T-helper 17 cell (primary cell): ENCODE data around the gene STARD10. TPM values are rescaled to one million over a fixed set of nuclear protein-coding genes. Genes with fewer than 3 reads are reported as not detected.
"Not testable (repeated sequence)": the region's sequence is repeated elsewhere in the genome, so short reads cannot be mapped to it uniquely, and the experiment has no call there.

ENCODE experiments used
- ATAC-seq: fragments of 150-1000 bp; cut with Tn5 transposase; 2 replicates; pipeline ENCODE4 v1.10.0; 2021; ENCODE audit warnings: mild to moderate bottlenecking, moderate library complexity
- DNase-seq, 3 donors: peaks; one replicate each; pipeline versions ENCODE4 v3.0.0 to v3.0.0-alpha.2; 2020 to 2021
- H3K9me3 ChIP-seq: one replicate; pipeline ENCODE4 v1.7.0; 2013; ENCODE audit warnings: low read length, mild to moderate bottlenecking; ENCODE audit not compliant: control insufficient read depth, poor library complexity, severe bottlenecking
- H3K27ac Mint-ChIP-seq: one replicate; pipeline ENCODE4 v1.8.0; 2022; ENCODE audit warnings: mild to moderate bottlenecking, moderate library complexity, mixed read lengths
- H3K27me3 Mint-ChIP-seq: one replicate; pipeline ENCODE4 v1.8.0; 2022; ENCODE audit warnings: mixed read lengths
- H3K36me3 Mint-ChIP-seq: one replicate; pipeline ENCODE4 v1.8.0; 2022; ENCODE audit warnings: low read depth, mixed read lengths
- H3K4me1 Mint-ChIP-seq: one replicate; pipeline ENCODE4 v1.8.0; 2022; ENCODE audit warnings: mild to moderate bottlenecking, mixed read lengths
- H3K4me3 Mint-ChIP-seq: one replicate; pipeline ENCODE4 v1.8.0; 2022; ENCODE audit warnings: mild to moderate bottlenecking, moderate library complexity, mixed read lengths
- total RNA-seq, 4 donors: library from RNA in 2 of 4; stranded (reverse) in 2 of 4; gene quantifications; one replicate each; pipeline ENCODE4 v1.2.3 and lab custom pipeline; 2022 to 2026

STARD10 gene
- total RNA-seq, 2 donors from 2014 or later = 12.9 to 17.7 TPM

- H3K27ac Mint-ChIP-seq = peak overlapping the region; percentile 99
- H3K4me1 Mint-ChIP-seq = peaks cover 26% of the 10 kb centered on the region
- not testable (repeated sequence) for H3K36me3 Mint-ChIP-seq, DNase-seq, H3K9me3 ChIP-seq, H3K27me3 Mint-ChIP-seq, ATAC-seq
- H3K4me3 Mint-ChIP-seq = peak overlapping the region; percentile 47
These were observed 17.8 kb upstream of the STARD10 start for GRCh38 chr11:72811686-72812085.

- Mint-ChIP-seq H3K27ac (no peak overlapping the region), H3K36me3 (peaks cover 4% of the 10 kb centered on the region), H3K27me3 (no peaks in the 10 kb centered on the region), H3K4me3 (no peak overlapping the region), H3K4me1 (peaks cover 21% of the 10 kb centered on the region)
- H3K9me3 ChIP-seq = no peaks in the 10 kb centered on the region
- no peak for ATAC-seq
- DNase-seq = no peak
These were observed 14.5 kb upstream of the STARD10 start for GRCh38 chr11:72808331-72808798.

- Mint-ChIP-seq H3K36me3 (peaks cover 4% of the 10 kb centered on the region), H3K4me3 (no peak overlapping the region), H3K27me3 (no peaks in the 10 kb centered on the region), H3K4me1 (peaks cover 15% of the 10 kb centered on the region), H3K27ac (no peak overlapping the region)
- DNase-seq (no peak), ATAC-seq (peak; percentile 15)
- no peaks in the 10 kb centered on the region for H3K9me3 ChIP-seq
These were observed 13.9 kb upstream of the STARD10 start for GRCh38 chr11:72807792-72808191.

GRCh38 chr11:72807021-72807693 lies 13.3 kb upstream of the STARD10 start:
- ATAC-seq (no peak), DNase-seq (no peak)
- H3K27ac Mint-ChIP-seq = no peak overlapping the region
- peaks cover 4% of the 10 kb centered on the region for H3K36me3 Mint-ChIP-seq
- no peak overlapping the region for H3K4me3 Mint-ChIP-seq
- H3K9me3 ChIP-seq = no peaks in the 10 kb centered on the region
- H3K27me3 Mint-ChIP-seq = no peaks in the 10 kb centered on the region
- H3K4me1 Mint-ChIP-seq = peaks cover 11% of the 10 kb centered on the region

GRCh38 chr11:72806378-72806777 lies 12.5 kb upstream of the STARD10 start:
- not testable (repeated sequence) for ATAC-seq, H3K4me1 Mint-ChIP-seq, H3K9me3 ChIP-seq, DNase-seq, H3K36me3 Mint-ChIP-seq, H3K27me3 Mint-ChIP-seq, H3K4me3 Mint-ChIP-seq, H3K27ac Mint-ChIP-seq

GRCh38 chr11:72805216-72805615 lies 11.4 kb upstream of the STARD10 start:
- Mint-ChIP-seq H3K36me3 (peaks cover 2% of the 10 kb centered on the region), H3K27ac (no peak overlapping the region), H3K4me3 (no peak overlapping the region), H3K27me3 (no peaks in the 10 kb centered on the region), H3K4me1 (peaks cover 3% of the 10 kb centered on the region)
- H3K9me3 ChIP-seq = no peaks in the 10 kb centered on the region
- ATAC-seq = no peak
- no peak for DNase-seq

- Mint-ChIP-seq H3K4me3 (no peak overlapping the region), H3K27me3 (no peaks in the 10 kb centered on the region), H3K27ac (no peak overlapping the region), H3K4me1 (peaks cover 4% of the 10 kb centered on the region), H3K36me3 (peaks cover 2% of the 10 kb centered on the region)
- DNase-seq = no peak
- no peaks in the 10 kb centered on the region for H3K9me3 ChIP-seq
- no peak for ATAC-seq
These were observed 9.0 kb upstream of the STARD10 start for GRCh38 chr11:72802822-72803221.

GRCh38 chr11:72799441-72799840 lies 5.6 kb upstream of the STARD10 start:
- H3K4me1 Mint-ChIP-seq = peaks cover 7% of the 10 kb centered on the region
- DNase-seq (no peak), ATAC-seq (peak; percentile 40)
- no peaks in the 10 kb centered on the region for H3K36me3 Mint-ChIP-seq
- H3K27ac Mint-ChIP-seq = peak overlapping the region; percentile 70
- H3K9me3 ChIP-seq = no peaks in the 10 kb centered on the region
- H3K4me3 Mint-ChIP-seq = no peak overlapping the region
- H3K27me3 Mint-ChIP-seq = no peaks in the 10 kb centered on the region

- H3K27ac Mint-ChIP-seq = peak overlapping the region; percentile 70
- H3K4me1 Mint-ChIP-seq = peaks cover 14% of the 10 kb centered on the region
- ATAC-seq (no peak), DNase-seq (no peak)
- H3K36me3 Mint-ChIP-seq = no peaks in the 10 kb centered on the region
- H3K4me3 Mint-ChIP-seq = no peak overlapping the region
- H3K9me3 ChIP-seq = no peaks in the 10 kb centered on the region
- no peaks in the 10 kb centered on the region for H3K27me3 Mint-ChIP-seq
These were observed 4.5 kb upstream of the STARD10 start for GRCh38 chr11:72798361-72798760.

- H3K9me3 ChIP-seq = no peaks in the 10 kb centered on the region
- H3K27me3 Mint-ChIP-seq = no peaks in the 10 kb centered on the region
- ATAC-seq (no peak), DNase-seq (no peak)
- peak overlapping the region; percentile 95 for H3K4me3 Mint-ChIP-seq
- H3K27ac Mint-ChIP-seq = peak overlapping the region; percentile 99
- H3K4me1 Mint-ChIP-seq = peaks cover 23% of the 10 kb centered on the region
- no peaks in the 10 kb centered on the region for H3K36me3 Mint-ChIP-seq
These were observed 797 bp downstream of the STARD10 start for GRCh38 chr11:72793076-72793424.

- peak overlapping the region; percentile 99 for H3K27ac Mint-ChIP-seq
- no peak for DNase-seq
- no peaks in the 10 kb centered on the region for H3K9me3 ChIP-seq
- H3K4me1 Mint-ChIP-seq = peaks cover 22% of the 10 kb centered on the region
- H3K4me3 Mint-ChIP-seq = peak overlapping the region; percentile 74
- H3K27me3 Mint-ChIP-seq = no peaks in the 10 kb centered on the region
- no peak for ATAC-seq
- H3K36me3 Mint-ChIP-seq = no peaks in the 10 kb centered on the region
These were observed 1.3 kb downstream of the STARD10 start for GRCh38 chr11:72792437-72793021.

GRCh38 chr11:72791228-72791627 lies 2.6 kb downstream of the STARD10 start:
- H3K36me3 Mint-ChIP-seq, H3K27me3 Mint-ChIP-seq, ATAC-seq, H3K27ac Mint-ChIP-seq, DNase-seq, H3K9me3 ChIP-seq, H3K4me3 Mint-ChIP-seq: not testable (repeated sequence)
- H3K4me1 Mint-ChIP-seq = peaks cover 22% of the 10 kb centered on the region

- no peaks in the 10 kb centered on the region for H3K9me3 ChIP-seq
- Mint-ChIP-seq H3K4me1 (peaks cover 20% of the 10 kb centered on the region), H3K36me3 (no peaks in the 10 kb centered on the region), H3K4me3 (no peak overlapping the region), H3K27ac (no peak overlapping the region), H3K27me3 (no peaks in the 10 kb centered on the region)
- ATAC-seq = no peak
- no peak for DNase-seq
These were observed 4.2 kb downstream of the STARD10 start for GRCh38 chr11:72789493-72790131.
